Testis (tissue), 3 donors: ENCODE results near the gene POLD4. TPM values are rescaled to one million over a fixed set of nuclear protein-coding genes. Genes with fewer than 3 reads are reported as not detected.

Experiments
- DNase-seq: peaks from one replicate; pipeline ENCODE4 v3.0.0-alpha.2; 2019
- H3K27ac ChIP-seq, 2 donors: fragments of 200-600 bp; sonication (generic); one replicate each; pipeline ENCODE4 v1.5.1; 2019
- H3K27me3 ChIP-seq: fragments of 200-600 bp; sonication (generic); one replicate; pipeline ENCODE4 v1.5.1; 2019
- H3K36me3 ChIP-seq: fragments of 200-600 bp; sonication (generic); one replicate; pipeline ENCODE4 v1.5.1; 2017; ENCODE audit warnings: low read depth; ENCODE audit errors: missing control alignments
- H3K4me1 ChIP-seq: fragments of 200-600 bp; sonication (generic); one replicate; pipeline ENCODE4 v1.5.1; 2019
- H3K4me3 ChIP-seq, 2 donors: fragments of 200-600 bp; sonication (generic); one replicate each; pipeline ENCODE4 v1.5.1; 2017 to 2019
- H3K9me3 ChIP-seq: fragments of 200-600 bp; sonication (generic); one replicate; pipeline ENCODE4 v1.5.1; 2017
- POLR2A ChIP-seq: fragments of 450-650 bp; IDR thresholded peaks from one replicate; pipeline ENCODE4 v1.6.1; 2017; ENCODE audit warnings: antibody characterized with exemption, mild to moderate bottlenecking, moderate library complexity
- WGBS, 2 donors: methylation state at CpG; one replicate each; pipeline ENCODE4 v1.1.5; 2018; 5-methylcytosine and 5-hydroxymethylcytosine counted together
- intact Hi-C: fragments of 100-400 bp; cut with DNase I; formaldehyde crosslinking; loops from one replicate; pipeline ENCODE4 v1.15.1; 2023; ENCODE audit warnings: low total_unique reads
- polyA plus RNA-seq: library from polyadenylated mRNA; stranded (reverse); fragments of 350-450 nt; fragmentation: Illumina TruSeq; extraction: RNeasy Lipid Tissue Mini Kit (QIAGEN cat#74804); gene quantifications from one replicate; pipeline ENCODE4 v1.2.3, GENCODE V29; 2014; ENCODE audit warnings: low read depth, low replicate concordance; ENCODE audit not compliant: insufficient read depth
- total RNA-seq, 2 donors: library from RNA; depleted of rRNA; stranded (reverse); fragments of >200 nt; gene quantifications; one replicate each; pipeline ENCODE4 v1.2.3, GENCODE V29; 2016
- TF ChIP-seq, protein P1 (sequence below), 3 experiments: fragments of 450-650 bp in 2 of 3; fragments of 200-600 bp in 1 of 3; sonication (generic) in 1 of 3; IDR thresholded peaks; one replicate each; pipeline ENCODE4 v1.5.1; 2016 to 2019; ENCODE audit warnings: antibody characterized with exemption in 3 of 3, mild to moderate bottlenecking in 2 of 3, moderate library complexity in 1 of 3

The POLD4 gene
- total and polyA plus RNA-seq, 3 donors from 2014 or later, result 53.8 to 59.1 (median 54.6) TPM

- peak overlapping the region in 1 of 2 donors; percentile 93 for H3K4me3 ChIP-seq
- intact Hi-C loops, result no loop called here
- TF ChIP-seq, protein P1, sequence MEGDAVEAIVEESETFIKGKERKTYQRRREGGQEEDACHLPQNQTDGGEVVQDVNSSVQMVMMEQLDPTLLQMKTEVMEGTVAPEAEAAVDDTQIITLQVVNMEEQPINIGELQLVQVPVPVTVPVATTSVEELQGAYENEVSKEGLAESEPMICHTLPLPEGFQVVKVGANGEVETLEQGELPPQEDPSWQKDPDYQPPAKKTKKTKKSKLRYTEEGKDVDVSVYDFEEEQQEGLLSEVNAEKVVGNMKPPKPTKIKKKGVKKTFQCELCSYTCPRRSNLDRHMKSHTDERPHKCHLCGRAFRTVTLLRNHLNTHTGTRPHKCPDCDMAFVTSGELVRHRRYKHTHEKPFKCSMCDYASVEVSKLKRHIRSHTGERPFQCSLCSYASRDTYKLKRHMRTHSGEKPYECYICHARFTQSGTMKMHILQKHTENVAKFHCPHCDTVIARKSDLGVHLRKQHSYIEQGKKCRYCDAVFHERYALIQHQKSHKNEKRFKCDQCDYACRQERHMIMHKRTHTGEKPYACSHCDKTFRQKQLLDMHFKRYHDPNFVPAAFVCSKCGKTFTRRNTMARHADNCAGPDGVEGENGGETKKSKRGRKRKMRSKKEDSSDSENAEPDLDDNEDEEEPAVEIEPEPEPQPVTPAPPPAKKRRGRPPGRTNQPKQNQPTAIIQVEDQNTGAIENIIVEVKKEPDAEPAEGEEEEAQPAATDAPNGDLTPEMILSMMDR (IDR thresholded peaks at IDR 0.05), result no peak
- no peak for TF ChIP-seq POLR2A
- H3K9me3 ChIP-seq, result no peaks in the 10 kb centered on the region
- H3K27ac ChIP-seq, result no peak overlapping the region
- DNase-seq, result no peak
- 56 to 84% methylated on average over 8 to 14 of the region's 14 CpGs for WGBS, 2 donors
- H3K27me3 ChIP-seq, result no peaks in the 10 kb centered on the region
- no peaks in the 10 kb centered on the region for H3K36me3 ChIP-seq
- H3K4me1 ChIP-seq, result peaks cover 20% of the 10 kb centered on the region
These were observed 48.7 kb downstream of the POLD4 start for GRCh38 chr11:67304511-67305113.

- H3K9me3 ChIP-seq, result no peaks in the 10 kb centered on the region
- H3K4me3 ChIP-seq, result peak overlapping the region; percentile 60 to 93
- H3K4me1 ChIP-seq, result peaks cover 20% of the 10 kb centered on the region
- H3K27me3 ChIP-seq, result no peaks in the 10 kb centered on the region
- no peak for DNase-seq
- 1 to 2% methylated on average over 11 to 40 of the region's 43 CpGs for WGBS, 2 donors
- intact Hi-C loops, result no loop called here
- TF ChIP-seq, protein P1 (IDR thresholded peaks at IDR 0.05), result no peak
- TF ChIP-seq POLR2A, result no peak
- peak overlapping the region; percentile 17 to 66 for H3K27ac ChIP-seq
- no peaks in the 10 kb centered on the region for H3K36me3 ChIP-seq
These were observed 49.4 kb downstream of the POLD4 start for GRCh38 chr11:67303835-67304411.

DNA sequence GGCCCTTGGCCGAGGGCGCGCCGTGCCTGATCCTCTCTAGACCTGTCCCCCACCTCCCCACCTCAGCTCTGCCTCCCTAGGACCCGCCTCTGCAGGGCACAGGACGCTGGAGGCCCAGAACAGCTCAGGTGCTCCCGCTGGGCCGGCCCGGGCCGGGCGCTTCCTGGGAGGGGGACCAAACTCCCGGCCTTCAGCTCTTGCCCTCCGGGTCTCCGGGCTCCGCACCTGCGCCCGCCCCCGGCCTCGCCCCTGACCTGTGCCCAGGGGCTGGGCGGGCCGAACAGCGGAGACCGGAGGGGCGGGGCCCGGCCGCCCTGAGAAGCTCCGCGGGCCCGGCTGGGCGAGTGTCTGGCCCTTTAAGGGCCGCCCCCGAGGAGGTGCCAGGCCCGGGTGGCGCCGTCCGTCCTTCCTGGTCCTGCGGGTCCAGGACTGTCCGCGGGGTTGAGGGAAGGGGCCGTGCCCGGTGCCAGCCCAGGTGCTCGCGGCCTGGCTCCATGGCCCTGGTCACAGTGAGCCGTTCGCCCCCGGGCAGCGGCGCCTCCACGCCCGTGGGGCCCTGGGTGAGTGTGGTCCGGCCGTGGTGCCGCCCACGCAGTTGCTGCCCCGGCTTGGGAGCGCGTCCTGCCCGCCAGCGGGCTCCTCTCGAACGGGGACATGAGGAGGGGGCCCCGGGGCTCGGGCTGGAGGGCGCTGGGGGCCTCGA lies 50.1 kb downstream of the POLD4 start, which contains the start of gene SSH3:
SSH3 (plus strand) TSS at position 399 of the 703 bp plus-strand sequence; CDS start at position 495, 96 bp downstream.
- intact Hi-C loops, result no loop called here
- Histone ChIP-seq H3K9me3 (no peaks in the 10 kb centered on the region), H3K27ac (peak within 1 kb of the TSS; percentile 17 to 66), H3K27me3 (no peaks in the 10 kb centered on the region), H3K4me1 (peaks cover 20% of the 10 kb centered on the region), H3K4me3 (peak within 1 kb of the TSS; percentile 60 to 93), H3K36me3 (no peaks in the 10 kb centered on the region)
- peak; percentile 79 for DNase-seq
- WGBS, 2 donors, result 1% methylated on average over 59 of the region's 65 CpGs; no CpG with 5 or more reads in 1 of the 2 donors
- TF ChIP-seq, protein P1 (IDR thresholded peaks at IDR 0.05), result no peak
- no peak for TF ChIP-seq POLR2A

DNA sequence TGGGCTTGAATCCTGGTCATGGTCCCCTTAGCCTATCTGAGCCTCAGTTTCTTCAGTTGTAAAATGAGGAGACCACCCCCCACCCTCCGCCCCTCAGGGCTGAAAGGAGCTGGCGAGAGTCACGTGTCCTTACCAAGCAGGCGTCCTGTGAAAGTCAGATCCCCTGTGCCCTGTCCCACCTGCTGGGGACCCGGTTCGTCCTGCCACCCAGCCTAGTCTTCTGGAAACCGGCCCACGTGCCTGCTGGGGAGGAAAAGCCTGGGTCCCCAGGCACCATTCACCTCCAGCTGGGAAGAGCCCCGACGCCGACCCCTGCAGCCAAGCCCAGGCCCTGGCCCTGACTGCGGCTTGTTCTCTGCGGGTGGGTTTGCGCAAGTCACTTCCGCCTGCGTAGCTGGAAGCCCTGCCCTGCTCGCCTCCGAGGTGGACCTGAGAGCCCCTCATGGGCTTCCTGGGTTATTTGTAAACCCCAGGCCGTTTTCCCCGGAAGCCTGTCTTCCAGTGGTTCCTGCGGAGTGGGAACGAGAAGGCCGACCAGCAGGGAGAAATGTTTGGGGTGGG lies 50.7 kb downstream of the POLD4 start:
- no peaks in the 10 kb centered on the region for H3K27me3 ChIP-seq
- H3K36me3 ChIP-seq, result no peaks in the 10 kb centered on the region
- no peak for TF ChIP-seq POLR2A
- TF ChIP-seq, protein P1 (IDR thresholded peaks at IDR 0.05), result no peak
- WGBS, 2 donors, result 28 to 32% methylated on average over 12 to 23 of the region's 23 CpGs
- peaks cover 20% of the 10 kb centered on the region for H3K4me1 ChIP-seq
- H3K4me3 ChIP-seq, result peak overlapping the region; percentile 60 to 93
- peak overlapping the region; percentile 17 to 66 for H3K27ac ChIP-seq
- no peaks in the 10 kb centered on the region for H3K9me3 ChIP-seq
- intact Hi-C loops, result no loop called here
- no peak for DNase-seq
